SU-DHL-6 (cell line): ENCODE measurements around the gene DDX10.

ENCODE experiments used
- H2AFZ ChIP-seq: fragments of 200-600 bp; sonication (generic); 2 replicates; pipeline ENCODE4 v1.6.1; 2014; ENCODE audit warnings: low read depth, mild to moderate bottlenecking, moderate library complexity, mixed read lengths, antibody characterized with exemption, low read length; ENCODE audit not compliant: severe bottlenecking
- H3F3A ChIP-seq: fragments of 200-600 bp; shearing (Covaris generic); 2 replicates; pipeline ENCODE4 v1.6.0; 2016; ENCODE audit warnings: antibody characterized with exemption, mild to moderate bottlenecking; ENCODE audit not compliant: insufficient read depth
- H3K27ac ChIP-seq: fragments of 200-600 bp; sonication (generic); 2 replicates; pipeline ENCODE4 v1.5.1; 2016; ENCODE audit warnings: low read depth, mild to moderate bottlenecking, low read length, moderate library complexity, mixed read lengths
- H3K27me3 ChIP-seq: fragments of 200-600 bp; sonication (generic), shearing (Covaris generic); 2 replicates; pipeline ENCODE4 v1.6.0; 2014; ENCODE audit warnings: mild to moderate bottlenecking, low read length
- H3K36me3 ChIP-seq: fragments of 200-600 bp; sonication (generic); 2 replicates; pipeline ENCODE4 v1.6.1; 2014; ENCODE audit warnings: mild to moderate bottlenecking, low read length, mixed read lengths
- H3K4me2 ChIP-seq: fragments of 300-600, 200-600 bp; shearing (Covaris generic), sonication (generic); 2 replicates; pipeline ENCODE4 v1.6.0; 2014; ENCODE audit warnings: low read length, low read depth, mild to moderate bottlenecking; ENCODE audit not compliant: poor library complexity, severe bottlenecking
- H3K4me3 ChIP-seq: fragments of 200-600 bp; sonication (generic); 2 replicates; pipeline ENCODE4 v1.5.1; 2014; ENCODE audit warnings: antibody characterized with exemption, low read length, mild to moderate bottlenecking, mixed read lengths; ENCODE audit not compliant: insufficient read depth, poor library complexity, severe bottlenecking
- H3K79me2 ChIP-seq: fragments of 200-600 bp; sonication (generic); 2 replicates; pipeline ENCODE4 v1.6.1; 2014; ENCODE audit warnings: mild to moderate bottlenecking, low read length, moderate library complexity; ENCODE audit not compliant: insufficient read depth
- H3K9ac ChIP-seq: fragments of 200-600 bp; sonication (generic); 2 replicates; pipeline ENCODE4 v1.7.0; 2014; ENCODE audit warnings: mild to moderate bottlenecking, low read length
- H3K9me2 ChIP-seq: fragments of 200-600 bp; sonication (generic); replicated peaks from 2 replicates; pipeline ENCODE4 v1.6.1; 2014; ENCODE audit warnings: low read length; ENCODE audit not compliant: insufficient read depth
- H3K9me3 ChIP-seq: fragments of 200-600 bp; sonication (generic); 2 replicates; pipeline ENCODE4 v1.6.1; 2014; ENCODE audit warnings: low read length, mixed read lengths; ENCODE audit not compliant: insufficient read depth
- H4K20me1 ChIP-seq: fragments of 200-600 bp; sonication (generic); 2 replicates; pipeline ENCODE4 v1.6.1; 2014; ENCODE audit warnings: low read depth, mild to moderate bottlenecking, antibody characterized with exemption, low read length, moderate library complexity, mixed read lengths
- EZH2phosphoT487 ChIP-seq: fragments of 200-600 bp; sonication (generic), shearing (Covaris generic); conservative IDR thresholded peaks from 2 replicates; pipeline ENCODE4 v1.6.1; 2018; ENCODE audit warnings: mild to moderate bottlenecking, antibody characterized with exemption, low read length, moderate library complexity, mixed read lengths
- TF ChIP-seq, protein P1 (sequence below): fragments of 200-600 bp; sonication (generic); IDR thresholded peaks from one replicate; pipeline ENCODE4 v1.5.1; 2017; ENCODE audit warnings: antibody characterized with exemption, mild to moderate bottlenecking, low read length, moderate library complexity; ENCODE audit not compliant: insufficient read depth, poor library complexity, severe bottlenecking

Gene DDX10

DNA sequence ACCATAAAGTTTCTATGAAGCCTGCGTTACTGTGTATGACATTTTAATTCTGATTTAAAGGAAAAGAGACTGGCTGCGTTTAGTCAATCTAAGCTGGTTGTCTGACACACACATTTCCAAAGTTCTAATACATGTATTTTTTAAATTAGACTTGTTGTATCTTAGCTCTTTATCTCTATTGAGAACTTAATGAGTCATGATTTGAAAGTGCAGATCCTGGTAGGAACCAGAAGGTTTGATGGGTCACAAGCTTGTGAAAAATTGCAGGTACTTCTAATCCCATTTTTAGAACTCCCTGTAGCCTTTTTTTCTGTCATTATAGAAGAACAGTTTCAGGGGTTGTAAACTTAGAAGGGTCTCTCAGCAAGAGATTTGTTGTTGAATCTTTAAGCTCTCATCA is 210.3 kb downstream of the DDX10 start:
- no peak overlapping the region for H3K9ac ChIP-seq
- no peaks in the 10 kb centered on the region for H3K27me3 ChIP-seq
- H3K36me3 ChIP-seq: no peaks in the 10 kb centered on the region
- no peaks in the 10 kb centered on the region for H3K9me2 ChIP-seq
- H3K9me3 ChIP-seq: no peaks in the 10 kb centered on the region
- TF ChIP-seq, protein P1, sequence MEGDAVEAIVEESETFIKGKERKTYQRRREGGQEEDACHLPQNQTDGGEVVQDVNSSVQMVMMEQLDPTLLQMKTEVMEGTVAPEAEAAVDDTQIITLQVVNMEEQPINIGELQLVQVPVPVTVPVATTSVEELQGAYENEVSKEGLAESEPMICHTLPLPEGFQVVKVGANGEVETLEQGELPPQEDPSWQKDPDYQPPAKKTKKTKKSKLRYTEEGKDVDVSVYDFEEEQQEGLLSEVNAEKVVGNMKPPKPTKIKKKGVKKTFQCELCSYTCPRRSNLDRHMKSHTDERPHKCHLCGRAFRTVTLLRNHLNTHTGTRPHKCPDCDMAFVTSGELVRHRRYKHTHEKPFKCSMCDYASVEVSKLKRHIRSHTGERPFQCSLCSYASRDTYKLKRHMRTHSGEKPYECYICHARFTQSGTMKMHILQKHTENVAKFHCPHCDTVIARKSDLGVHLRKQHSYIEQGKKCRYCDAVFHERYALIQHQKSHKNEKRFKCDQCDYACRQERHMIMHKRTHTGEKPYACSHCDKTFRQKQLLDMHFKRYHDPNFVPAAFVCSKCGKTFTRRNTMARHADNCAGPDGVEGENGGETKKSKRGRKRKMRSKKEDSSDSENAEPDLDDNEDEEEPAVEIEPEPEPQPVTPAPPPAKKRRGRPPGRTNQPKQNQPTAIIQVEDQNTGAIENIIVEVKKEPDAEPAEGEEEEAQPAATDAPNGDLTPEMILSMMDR: no peak
- no peak for TF ChIP-seq EZH2phosphoT487
- H2AFZ ChIP-seq: no peak overlapping the region
- no peak overlapping the region for H3K27ac ChIP-seq
- no peak overlapping the region for H3K4me3 ChIP-seq
- H4K20me1 ChIP-seq: no peaks in the 10 kb centered on the region
- H3K79me2 ChIP-seq: 0 out of 2 replicates have a peak, but pooled peaks cover 6% of the 10 kb centered on the region
- no peaks in the 10 kb centered on the region for H3F3A ChIP-seq
- no peak overlapping the region for H3K4me2 ChIP-seq

GRCh38 chr11:108877178-108877577 is 212.3 kb downstream of the DDX10 start:
- TF ChIP-seq, protein P1: no peak
- TF ChIP-seq EZH2phosphoT487: no peak
- H3K4me2 ChIP-seq: no peak overlapping the region
- H3K9me2 ChIP-seq: no peaks in the 10 kb centered on the region
- H3F3A ChIP-seq: no peaks in the 10 kb centered on the region
- 0 out of 2 replicates have a peak, but pooled peaks cover 6% of the 10 kb centered on the region for H3K79me2 ChIP-seq
- H2AFZ ChIP-seq: no peak overlapping the region
- H3K4me3 ChIP-seq: no peak overlapping the region
- no peaks in the 10 kb centered on the region for H3K36me3 ChIP-seq
- no peaks in the 10 kb centered on the region for H3K9me3 ChIP-seq
- H3K9ac ChIP-seq: no peak overlapping the region
- H3K27ac ChIP-seq: no peak overlapping the region
- no peaks in the 10 kb centered on the region for H4K20me1 ChIP-seq
- H3K27me3 ChIP-seq: no peaks in the 10 kb centered on the region

DNA sequence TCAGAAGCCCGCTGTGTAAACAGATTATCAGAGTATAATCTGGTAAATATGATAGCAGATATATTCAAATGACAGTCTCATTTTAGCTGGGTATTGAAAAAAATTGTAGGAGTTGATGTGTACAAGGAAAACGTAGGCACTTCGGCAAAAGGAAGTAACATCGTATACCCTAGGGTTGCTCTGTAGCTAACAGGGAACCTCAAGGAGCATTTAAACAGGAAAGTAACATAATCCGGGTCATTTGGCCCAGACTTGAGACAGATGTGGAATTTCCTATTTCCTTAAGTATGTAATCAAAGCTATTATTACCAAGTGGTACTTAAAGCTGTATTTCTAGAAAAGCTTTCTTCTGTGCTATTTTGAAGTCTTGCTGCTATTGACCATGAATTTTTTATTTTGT is 215.6 kb downstream of the DDX10 start:
- no peak overlapping the region for H3K9ac ChIP-seq
- no peaks in the 10 kb centered on the region for H3K36me3 ChIP-seq
- H3K4me3 ChIP-seq: no peak overlapping the region
- no peak overlapping the region for H3K27ac ChIP-seq
- no peaks in the 10 kb centered on the region for H3K9me2 ChIP-seq
- no peaks in the 10 kb centered on the region for H3K27me3 ChIP-seq
- no peak overlapping the region for H2AFZ ChIP-seq
- H4K20me1 ChIP-seq: no peaks in the 10 kb centered on the region
- no peak for TF ChIP-seq EZH2phosphoT487
- TF ChIP-seq, protein P1: no peak
- H3F3A ChIP-seq: no peaks in the 10 kb centered on the region
- H3K79me2 ChIP-seq: 0 out of 2 replicates have a peak, but pooled peaks cover 6% of the 10 kb centered on the region
- no peak overlapping the region for H3K4me2 ChIP-seq
- no peaks in the 10 kb centered on the region for H3K9me3 ChIP-seq

- Histone ChIP-seq H2AFZ (no peak overlapping the region), H3K9me3 (no peaks in the 10 kb centered on the region), H3K27ac (no peak overlapping the region), H3K79me2 (0 out of 2 replicates have a peak, but pooled peaks cover 6% of the 10 kb centered on the region), H4K20me1 (no peaks in the 10 kb centered on the region), H3K9ac (no peak overlapping the region), H3K4me3 (no peak overlapping the region), H3F3A (no peaks in the 10 kb centered on the region), H3K36me3 (no peaks in the 10 kb centered on the region), H3K27me3 (no peaks in the 10 kb centered on the region), H3K4me2 (no peak overlapping the region), H3K9me2 (no peaks in the 10 kb centered on the region)
- TF ChIP-seq, protein P1: no peak
- TF ChIP-seq EZH2phosphoT487: no peak
Observed at GRCh38 chr11:108881131-108881530, 216.3 kb downstream of the DDX10 start.
